Endothelial cell of umbilical vein (primary cell): ENCODE results near the gene HOXB4. TPM values are rescaled to one million over a fixed set of nuclear protein-coding genes. Genes with fewer than 3 reads are reported as not detected.
A peak's percentile ranks its signal among the peaks of the same experiment; 100 is the strongest.

Source experiments
- BruUV-seq: library from RNA; stranded (reverse); fragments of 400-500 nt; replicated peaks from 2 replicates; lab custom pipeline; 2021; lab: Mats Ljungman, UMichigan
- CTCF ChIA-PET: fragments of 300-600, 350-600 bp; sonication (Branson Sonifier 250); formaldehyde crosslinking; loops from one replicate; lab custom pipeline; 2021; ENCODE audit warnings: antibody characterized with exemption, inconsistent platforms; lab: Charles Lee
- POLR2A ChIA-PET: fragments of 300-600, 350-600 bp; sonication (Branson Sonifier 250); formaldehyde crosslinking; loops from one replicate; lab custom pipeline; 2021; ENCODE audit warnings: antibody characterized with exemption, inconsistent platforms; lab: Charles Lee
- DNase-seq: peaks from one replicate; pipeline ENCODE4 v3.0.0-alpha.2; 2011; ENCODE audit warnings: low read depth, low spot score
- FAIRE-seq: peaks from 2 replicates; lab custom pipeline; 2011; peaks lifted over from hg19 to GRCh38; lab: Jason Lieb, UNC
- H2AFZ ChIP-seq: 2 replicates; pipeline ENCODE4 v1.6.0; 2012; ENCODE audit warnings: low read depth, low read length, control low read depth, inconsistent platforms
- H3K27ac ChIP-seq: 2 replicates; pipeline ENCODE4 v1.5.1; 2011; ENCODE audit warnings: low read depth, mild to moderate bottlenecking, control low read depth, low read length, moderate library complexity; ENCODE audit not compliant: insufficient read depth
- H3K27me3 ChIP-seq, 2 experiments: 2 replicates each; pipeline versions ENCODE4 v1.6.0 to v1.6.1; 2011; ENCODE audit warnings: low read length in 2 of 2, mixed read lengths in 1 of 2; ENCODE audit not compliant: control insufficient read depth in 2 of 2, insufficient read depth in 2 of 2
- H3K36me3 ChIP-seq, 2 experiments: 2 replicates in 1 of 2; 3 replicates in 1 of 2; pipeline ENCODE4 v1.5.1; 2011; ENCODE audit warnings: low read length in 2 of 2, mild to moderate bottlenecking in 1 of 2, moderate library complexity in 1 of 2; ENCODE audit not compliant: control insufficient read depth in 2 of 2, insufficient read depth in 2 of 2; ENCODE audit errors: extremely low read depth in 1 of 2
- H3K4me1 ChIP-seq: 3 replicates; pipeline ENCODE4 v1.5.1; 2011; ENCODE audit warnings: mild to moderate bottlenecking, low read length; ENCODE audit not compliant: control insufficient read depth, insufficient read depth; ENCODE audit errors: extremely low read depth
- H3K4me2 ChIP-seq: 2 replicates; pipeline ENCODE4 v1.6.1; 2011; ENCODE audit warnings: low read length, control low read depth, mixed read lengths; ENCODE audit not compliant: insufficient read depth
- H3K4me3 ChIP-seq, 3 experiments: fragments of 200-600 bp in 1 of 3; sonication (generic), shearing (Covaris generic) in 1 of 3; replicated peaks in 1 of 3; 2 replicates each; pipeline ENCODE4 v1.5.1; 2011 to 2016; ENCODE audit warnings: control low read depth in 3 of 3, low read length in 3 of 3, mild to moderate bottlenecking in 2 of 3, inconsistent platforms in 1 of 3, low read depth in 1 of 3, moderate library complexity in 1 of 3; ENCODE audit not compliant: insufficient read depth in 1 of 3
- H3K79me2 ChIP-seq: 2 replicates; pipeline ENCODE4 v1.6.0; 2012; ENCODE audit warnings: low read length, inconsistent platforms; ENCODE audit not compliant: control insufficient read depth, insufficient read depth
- H3K9ac ChIP-seq: replicated peaks from 2 replicates; pipeline ENCODE3; 2011; ENCODE audit warnings: low read length, control low read depth; ENCODE audit not compliant: insufficient read depth; ENCODE audit errors: extremely low read depth
- H3K9me1 ChIP-seq: replicated peaks from 3 replicates; pipeline ENCODE4 v1.6.0; 2011; ENCODE audit warnings: mild to moderate bottlenecking, low read length; ENCODE audit not compliant: control insufficient read depth, insufficient read depth; ENCODE audit errors: extremely low read depth
- H3K9me3 ChIP-seq: replicated peaks from 2 replicates; pipeline ENCODE4 v1.5.1; 2012; ENCODE audit warnings: low read length, inconsistent platforms; ENCODE audit not compliant: control insufficient read depth, insufficient read depth
- H4K20me1 ChIP-seq: replicated peaks from 2 replicates; pipeline ENCODE3; 2011; ENCODE audit warnings: mild to moderate bottlenecking, low read length; ENCODE audit not compliant: control insufficient read depth, insufficient read depth; ENCODE audit errors: extremely low read depth
- CTCF ChIP-seq, 2 donors: IDR thresholded peaks; 1 replicate in 1 of 2; 2 replicates in 1 of 2; pipeline ENCODE4 v1.5.1; 2011; ENCODE audit warnings: low read length in 2 of 2, mild to moderate bottlenecking in 2 of 2, moderate library complexity in 2 of 2, control low read depth in 1 of 2, inconsistent platforms in 1 of 2, low read depth in 1 of 2; ENCODE audit not compliant: insufficient read depth in 1 of 2; ENCODE audit errors: extremely low read depth in 1 of 2
- EZH2 ChIP-seq: IDR thresholded peaks from 2 replicates; pipeline ENCODE4 v1.6.1; 2012; ENCODE audit warnings: borderline replicate concordance, low read depth, mild to moderate bottlenecking, moderate library complexity, low read length, inconsistent platforms; ENCODE audit not compliant: severe bottlenecking
- FOS ChIP-seq: IDR thresholded peaks from 2 replicates; pipeline ENCODE4 v1.6.1; 2011; ENCODE audit warnings: mild to moderate bottlenecking, low read length, moderate library complexity, borderline replicate concordance; ENCODE audit not compliant: insufficient read depth
- GATA2 ChIP-seq: IDR thresholded peaks from 2 replicates; pipeline ENCODE4 v1.7.0; 2011; ENCODE audit warnings: low read depth, mild to moderate bottlenecking, moderate library complexity, mixed read lengths, low read length; ENCODE audit not compliant: insufficient read length, insufficient read depth
- JUN ChIP-seq: IDR thresholded peaks from 2 replicates; pipeline ENCODE4 v1.6.1; 2011; ENCODE audit warnings: borderline replicate concordance, low read depth; ENCODE audit not compliant: insufficient read length, insufficient read depth
- MAX ChIP-seq: IDR thresholded peaks from 2 replicates; pipeline ENCODE4 v1.6.1; 2011; ENCODE audit not compliant: insufficient read depth, insufficient read length
- MYC ChIP-seq: IDR thresholded peaks from one replicate; pipeline ENCODE4 v1.6.1; 2011; ENCODE audit warnings: mild to moderate bottlenecking, low read depth, low read length
- POLR2A ChIP-seq: IDR thresholded peaks from 2 replicates; pipeline ENCODE4 v1.6.1; 2012; ENCODE audit warnings: low read depth, mild to moderate bottlenecking, control low read depth, low read length
- POLR2AphosphoS5 ChIP-seq: IDR thresholded peaks from 2 replicates; pipeline ENCODE4 v1.6.1; 2012; ENCODE audit warnings: low read depth, mild to moderate bottlenecking, control low read depth, low read length, moderate library complexity; ENCODE audit not compliant: insufficient read depth
- dilution Hi-C: fragments of 300-500 bp; cut with MboI; formaldehyde crosslinking; loops from one replicate; pipeline ENCODE4 v1.15.0; 2019; ENCODE audit warnings: low sequenced_read_pairs; ENCODE audit not compliant: extremely low pct_ligation_motif_present
- intact Hi-C: fragments of 100-400 bp; cut with micrococcal nuclease; formaldehyde crosslinking; loops from one replicate; pipeline ENCODE4 v1.10.0; 2022
- polyA plus RNA-seq, 4 experiments: library from polyadenylated mRNA; depleted of rRNA in 3 of 4; stranded (reverse) in 3 of 4; unstranded in 1 of 4; fragments of >200 nt; gene quantifications; 2 replicates each; pipeline versions ENCODE4 v1.2.1 to v1.2.3, GENCODE V29; 2011 to 2012; ENCODE audit warnings: missing spikeins in 1 of 4
- total RNA-seq: library from RNA; stranded (reverse); gene quantifications from 2 replicates; pipeline ENCODE4 v1.2.3, GENCODE V29; 2021

Gene HOXB4
- total and polyA plus RNA-seq, 2 donors (not counting 3 experiments of a cell fraction or from before 2014, with no cell fraction given): 4.6 to 13.1 TPM

GRCh38 chr17:48565022-48565554 is 13.1 kb downstream of the HOXB4 start:
- Histone ChIP-seq H4K20me1 (no peaks in the 10 kb centered on the region), H3K4me1 (peaks cover 52% of the 10 kb centered on the region), H3K79me2 (peaks cover 85% of the 10 kb centered on the region), H3K27me3 (no peaks in the 10 kb centered on the region), H3K9me3 (no peaks in the 10 kb centered on the region), H2AFZ (no peak overlapping the region), H3K9me1 (no peaks in the 10 kb centered on the region), H3K36me3 (peaks cover 0 to 3% of the 10 kb centered on the region in 2 experiments), H3K9ac (peak overlapping the region; percentile 27), H3K4me3 (peak overlapping the region in 1 of 3 experiments; percentile 25), H3K4me2 (peak overlapping the region; percentile 56), H3K27ac (peak overlapping the region; percentile 34)
- POLR2A ChIA-PET: no interaction called here
- dilution Hi-C loops (no loop called here), intact Hi-C loops (no loop called here)
- CTCF ChIA-PET: interaction anchor here (0.7 to 1.4 kb wide), 3 partner anchors 10 to 302 kb away, joined by 3 read pairs; partner anchors contain the start of gene HOXB5
- TF ChIP-seq EZH2 (no peak), POLR2AphosphoS5 (no peak), MAX (no peak), CTCF (IDR thresholded peaks at IDR 0.05; ENCODE audit: extremely low read depth in 1 of 2, insufficient read depth in 1 of 2, low read depth in 1 of 2, low read length in 2 of 2) (no peak), MYC (no peak), GATA2 (no peak), FOS (no peak), POLR2A (no peak), JUN (no peak)
- FAIRE-seq: no peak
- BruUV-seq: no TSS peak
- DNase-seq: no peak
